Measurements from ENCODE around the gene ELL3.

DNA sequence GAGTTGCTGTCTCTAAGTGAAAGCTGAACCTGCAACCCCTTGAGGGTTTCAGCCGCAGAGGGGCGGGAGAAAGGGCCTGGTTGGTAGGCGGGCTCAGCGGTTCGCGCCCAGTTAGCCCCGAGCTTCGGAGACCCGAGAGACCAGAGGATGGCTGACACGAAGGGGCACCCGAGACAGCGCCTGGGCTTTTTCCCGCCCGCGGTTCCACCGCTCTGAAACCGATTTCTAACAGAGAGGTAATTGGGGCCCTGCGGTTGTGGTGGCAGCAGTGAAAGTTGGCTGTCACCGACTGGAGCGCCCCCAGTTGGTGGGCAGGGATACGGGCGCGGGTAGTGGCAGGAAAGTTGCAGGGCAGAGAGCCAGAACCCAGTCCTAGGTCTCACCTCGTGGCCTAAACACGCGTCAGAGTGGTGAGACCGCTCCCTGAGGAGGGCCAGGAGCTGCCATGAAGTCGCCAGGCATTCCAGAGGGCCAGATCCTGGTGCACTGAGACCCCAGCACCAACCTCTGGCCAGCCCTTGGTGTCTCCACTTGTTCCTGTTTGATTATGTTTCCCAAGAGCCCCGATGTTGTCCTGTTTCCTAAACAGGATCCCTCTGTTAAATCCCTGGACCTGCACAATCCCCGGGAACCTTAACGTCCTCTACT, 625 bp upstream of the ELL3 start:
- TF ChIP-seq TAF7 (optimal IDR thresholded peaks at IDR 0.05; ENCODE audit: borderline replicate concordance, low read depth, low read length) = no peak
- no peak for TF ChIP-seq POLR2A (IDR thresholded peaks at IDR 0.05; ENCODE audit: control extremely low read depth in 1 of 2, low read depth in 2 of 2, low read length in 2 of 2)
- TF ChIP-seq, protein P1, sequence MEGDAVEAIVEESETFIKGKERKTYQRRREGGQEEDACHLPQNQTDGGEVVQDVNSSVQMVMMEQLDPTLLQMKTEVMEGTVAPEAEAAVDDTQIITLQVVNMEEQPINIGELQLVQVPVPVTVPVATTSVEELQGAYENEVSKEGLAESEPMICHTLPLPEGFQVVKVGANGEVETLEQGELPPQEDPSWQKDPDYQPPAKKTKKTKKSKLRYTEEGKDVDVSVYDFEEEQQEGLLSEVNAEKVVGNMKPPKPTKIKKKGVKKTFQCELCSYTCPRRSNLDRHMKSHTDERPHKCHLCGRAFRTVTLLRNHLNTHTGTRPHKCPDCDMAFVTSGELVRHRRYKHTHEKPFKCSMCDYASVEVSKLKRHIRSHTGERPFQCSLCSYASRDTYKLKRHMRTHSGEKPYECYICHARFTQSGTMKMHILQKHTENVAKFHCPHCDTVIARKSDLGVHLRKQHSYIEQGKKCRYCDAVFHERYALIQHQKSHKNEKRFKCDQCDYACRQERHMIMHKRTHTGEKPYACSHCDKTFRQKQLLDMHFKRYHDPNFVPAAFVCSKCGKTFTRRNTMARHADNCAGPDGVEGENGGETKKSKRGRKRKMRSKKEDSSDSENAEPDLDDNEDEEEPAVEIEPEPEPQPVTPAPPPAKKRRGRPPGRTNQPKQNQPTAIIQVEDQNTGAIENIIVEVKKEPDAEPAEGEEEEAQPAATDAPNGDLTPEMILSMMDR (IDR thresholded peaks at IDR 0.05; ENCODE audit: control extremely low read depth in 1 of 3, insufficient read depth in 1 of 3, low read depth in 1 of 3, low read length in 3 of 3) = peak; percentile 68 to 92 (median 85)
- no peak for TF ChIP-seq EP300 (IDR thresholded peaks at IDR 0.05; ENCODE audit: borderline replicate concordance in 1 of 2, low read depth in 2 of 2, low read length in 2 of 2)
- no peak for TF ChIP-seq JUN (IDR thresholded peaks at IDR 0.05; ENCODE audit: low read depth, low read length)
- TF ChIP-seq SP1 (IDR thresholded peaks at IDR 0.05; ENCODE audit: low read depth, low read length) = no peak
- TF ChIP-seq HDAC2 (IDR thresholded peaks at IDR 0.05; ENCODE audit: borderline replicate concordance in 1 of 2, low read depth in 2 of 2, low read length in 2 of 2) = peak in 1 of 2 experiments; percentile 29; a peak in 2 of 4 replicates
- TF ChIP-seq YY1 (IDR thresholded peaks at IDR 0.05; ENCODE audit: low read depth, low read length) = peak; percentile 31; the same call in 1 of the 2 replicates
- TF ChIP-seq SP4 (IDR thresholded peaks at IDR 0.05; ENCODE audit: low read length) = no peak; the same call in 1 of the 2 replicates
- TF ChIP-seq EZH2 (IDR thresholded peaks at IDR 0.05; ENCODE audit: low read depth, low read length, severe bottlenecking) = no peak
- TF ChIP-seq, protein P2, sequence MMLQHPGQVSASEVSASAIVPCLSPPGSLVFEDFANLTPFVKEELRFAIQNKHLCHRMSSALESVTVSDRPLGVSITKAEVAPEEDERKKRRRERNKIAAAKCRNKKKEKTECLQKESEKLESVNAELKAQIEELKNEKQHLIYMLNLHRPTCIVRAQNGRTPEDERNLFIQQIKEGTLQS (IDR thresholded peaks at IDR 0.05; ENCODE audit: insufficient read depth, low read depth, low read length) = no peak
- no peak for TF ChIP-seq POLR2AphosphoS5 (IDR thresholded peaks at IDR 0.05; ENCODE audit: low read depth, low read length)
- TF ChIP-seq ZNF274 (IDR thresholded peaks at IDR 0.05; ENCODE audit: borderline replicate concordance, extremely low read depth, low read length) = no peak
